Nucleus accumbens (tissue), 56 donors: ENCODE results near the gene MTMR4.
"Not testable (repeated sequence)": the region's sequence is repeated elsewhere in the genome, so short reads cannot be mapped to it uniquely, and the experiment has no call there.

Experiments
- DNase-seq, 56 donors: peaks; one replicate each; lab custom pipeline; 2025; lab: John Stamatoyannopoulos, UW

The MTMR4 gene

DNA sequence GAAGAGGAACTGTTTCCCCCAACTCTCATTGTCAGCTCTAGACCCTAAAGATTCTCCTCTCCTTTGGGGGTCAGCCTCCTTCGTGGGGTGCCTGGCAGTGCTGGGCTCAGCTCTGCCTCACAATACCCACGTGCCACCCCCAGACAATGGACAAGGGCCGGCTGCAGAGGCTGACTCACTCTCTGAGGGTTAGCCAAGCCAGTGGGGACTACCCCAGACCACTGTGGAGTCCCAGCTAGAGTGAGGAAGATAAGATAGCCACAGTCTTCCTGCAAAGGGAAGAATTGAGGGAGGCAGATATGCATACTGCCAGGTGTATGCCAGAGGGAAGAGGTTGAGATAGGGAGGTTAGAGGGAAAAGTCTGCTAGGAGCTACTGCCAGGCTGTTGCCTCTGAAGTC, 13.5 kb upstream of the MTMR4 start:
- DNase-seq, result peak in 53 of 56 donors; percentile 32 to 93 (median 83)

DNA sequence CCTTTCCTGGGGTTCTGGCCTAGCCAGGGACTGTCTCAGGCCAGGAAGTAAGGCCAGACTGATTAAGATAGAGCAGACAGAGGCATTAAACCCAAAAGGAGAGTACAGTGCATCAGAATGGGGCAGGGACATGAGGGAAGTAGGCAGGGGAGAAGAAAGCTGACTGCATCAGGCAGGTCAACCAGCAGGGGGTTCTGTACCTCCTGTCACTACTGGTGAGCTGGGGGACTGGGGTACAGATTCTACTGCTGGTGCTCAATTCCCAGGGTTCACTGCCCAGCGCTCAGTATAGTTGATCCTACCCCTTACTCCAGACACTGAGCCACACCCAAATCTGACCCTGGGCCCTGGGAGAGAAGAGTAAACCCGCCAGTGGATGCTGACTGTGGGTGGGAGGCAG, 12.9 kb upstream of the MTMR4 start:
- DNase-seq, result peak in 8 of 56 donors; percentile 22 to 66 (median 52)

DNA sequence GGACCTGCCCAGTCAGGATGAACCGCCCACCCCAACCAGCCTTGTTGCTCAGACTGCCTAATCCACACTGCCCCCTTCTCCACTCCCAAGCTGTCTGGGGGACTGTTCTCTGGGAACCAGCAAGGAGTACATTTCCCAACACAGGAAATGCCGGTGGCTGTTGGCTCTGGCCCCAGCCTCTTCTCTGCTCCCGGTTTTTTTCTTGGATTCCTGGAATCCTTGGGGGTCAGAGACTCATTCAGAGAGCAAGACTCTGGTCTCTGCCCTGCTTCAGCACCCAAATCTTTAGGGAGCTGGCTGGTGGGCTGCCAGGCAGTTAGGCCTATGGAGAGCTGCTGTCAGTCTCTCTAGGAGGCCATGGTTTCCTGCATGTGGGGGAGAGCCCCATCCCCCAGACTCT, 10.8 kb upstream of the MTMR4 start:
- DNase-seq, result no peak

DNA sequence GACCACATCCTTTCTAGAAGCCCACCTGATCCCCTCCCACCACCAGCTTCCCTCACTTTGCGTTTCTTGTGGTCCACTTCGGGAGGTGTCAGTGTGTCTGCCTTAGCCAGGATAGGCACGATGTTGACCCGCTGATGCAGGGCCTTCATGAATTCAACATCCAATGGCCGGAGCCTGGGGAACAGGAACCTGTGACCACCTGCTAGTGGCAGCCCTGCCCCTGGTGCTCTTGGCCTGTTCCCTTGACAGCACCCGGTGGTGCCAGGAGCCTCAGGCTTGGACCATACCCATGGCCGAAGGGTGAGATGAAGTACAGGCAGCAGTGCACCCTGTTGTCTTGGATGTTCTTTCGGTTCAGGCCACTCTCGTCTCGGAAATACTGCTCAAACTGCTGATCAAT, 7.2 kb upstream of the MTMR4 start:
- no peak for DNase-seq

DNA sequence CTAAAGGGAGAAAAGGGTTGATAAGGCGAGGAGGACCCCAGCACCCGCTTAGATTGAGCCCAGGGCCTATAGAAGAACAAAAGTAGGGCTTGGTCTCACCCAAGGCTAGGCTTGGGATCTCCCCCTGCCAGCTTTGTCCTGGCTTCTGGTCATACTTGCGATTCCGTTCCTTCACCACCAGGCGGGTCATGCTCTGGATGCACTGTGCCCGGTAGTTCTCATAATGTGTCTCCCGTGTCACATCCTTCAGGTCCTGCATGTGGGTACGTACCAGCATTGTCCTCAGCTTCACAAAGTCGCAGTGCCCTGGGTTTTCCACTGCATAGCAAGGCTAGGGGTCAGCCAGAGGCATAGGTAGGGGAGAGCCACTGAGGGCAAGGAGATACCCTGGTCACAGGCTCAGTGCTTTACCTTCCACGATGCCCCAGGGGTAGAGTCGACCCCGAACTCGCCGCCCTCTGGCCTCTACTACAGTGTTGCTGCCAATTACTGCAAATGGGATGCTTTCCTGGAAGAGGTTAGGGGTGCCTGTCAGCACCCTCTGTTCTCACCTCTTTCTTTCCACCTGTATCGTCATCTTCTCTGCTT, 6.5 kb upstream of the MTMR4 start:
- peak in 4 of 56 donors; percentile 14 to 22 (median 16) for DNase-seq

DNA sequence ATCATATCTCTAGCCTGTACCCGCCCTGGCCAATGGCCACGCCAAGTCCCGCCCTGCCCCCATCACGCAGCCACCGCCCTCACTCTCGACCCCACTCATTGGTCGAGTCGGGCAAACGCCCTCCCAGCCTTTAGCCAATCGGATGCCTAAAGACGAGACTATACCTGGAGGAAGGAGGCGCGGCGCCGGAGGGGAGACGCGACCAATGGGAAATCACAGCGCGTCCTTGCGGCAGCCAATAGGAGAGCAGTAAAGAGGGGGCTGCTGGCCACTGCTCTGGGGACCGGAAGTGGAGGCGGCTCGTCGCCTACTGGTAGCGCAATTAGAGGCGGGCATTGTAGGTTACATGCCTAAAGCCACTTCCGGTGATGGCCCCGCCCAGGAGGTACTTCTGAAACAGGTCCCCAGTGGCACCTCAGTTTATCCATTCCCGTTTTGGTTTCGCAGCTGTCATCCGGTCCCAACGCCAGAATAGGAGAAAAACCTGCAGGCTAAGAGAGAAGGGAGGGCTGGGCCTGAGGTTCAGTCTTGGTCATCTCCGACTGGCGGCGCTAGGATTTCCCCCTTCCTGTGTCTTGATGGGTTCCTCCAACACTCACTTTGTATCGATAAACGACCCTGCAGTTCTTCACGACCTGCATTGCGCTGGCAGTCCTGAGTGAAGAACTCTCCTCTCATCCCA, 3.6 kb upstream of the MTMR4 start:
- DNase-seq, result peak; percentile 97 to 100 (median 100)

DNA sequence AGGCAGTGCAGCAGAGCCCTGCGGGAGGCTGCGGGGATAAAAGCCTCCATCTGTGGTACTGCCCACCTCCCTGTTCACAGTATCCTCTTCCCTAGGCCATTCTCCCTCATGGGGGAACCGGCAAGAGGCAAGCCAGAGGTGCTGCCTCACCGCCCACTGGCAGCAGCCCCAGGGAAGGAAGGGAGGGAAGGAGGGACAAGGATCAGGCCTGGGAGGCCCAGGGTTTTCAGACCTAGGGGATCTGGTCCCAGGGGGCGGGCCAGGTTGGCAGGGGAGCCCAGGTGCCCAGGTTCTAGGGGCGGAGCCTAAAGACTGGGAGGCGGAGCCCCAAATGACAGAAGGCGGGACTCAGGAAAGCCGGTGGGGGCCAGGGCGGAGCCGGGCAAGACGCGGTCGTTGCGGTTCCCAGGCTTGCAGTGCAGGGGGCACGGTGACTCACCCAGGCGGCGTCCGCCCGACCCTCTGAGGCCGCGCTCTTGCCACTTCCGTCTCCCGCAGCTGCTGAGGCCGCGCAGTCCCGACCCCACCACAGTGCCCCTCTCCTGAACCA, 3.0 kb upstream of the MTMR4 start:
- DNase-seq, result no peak

DNA sequence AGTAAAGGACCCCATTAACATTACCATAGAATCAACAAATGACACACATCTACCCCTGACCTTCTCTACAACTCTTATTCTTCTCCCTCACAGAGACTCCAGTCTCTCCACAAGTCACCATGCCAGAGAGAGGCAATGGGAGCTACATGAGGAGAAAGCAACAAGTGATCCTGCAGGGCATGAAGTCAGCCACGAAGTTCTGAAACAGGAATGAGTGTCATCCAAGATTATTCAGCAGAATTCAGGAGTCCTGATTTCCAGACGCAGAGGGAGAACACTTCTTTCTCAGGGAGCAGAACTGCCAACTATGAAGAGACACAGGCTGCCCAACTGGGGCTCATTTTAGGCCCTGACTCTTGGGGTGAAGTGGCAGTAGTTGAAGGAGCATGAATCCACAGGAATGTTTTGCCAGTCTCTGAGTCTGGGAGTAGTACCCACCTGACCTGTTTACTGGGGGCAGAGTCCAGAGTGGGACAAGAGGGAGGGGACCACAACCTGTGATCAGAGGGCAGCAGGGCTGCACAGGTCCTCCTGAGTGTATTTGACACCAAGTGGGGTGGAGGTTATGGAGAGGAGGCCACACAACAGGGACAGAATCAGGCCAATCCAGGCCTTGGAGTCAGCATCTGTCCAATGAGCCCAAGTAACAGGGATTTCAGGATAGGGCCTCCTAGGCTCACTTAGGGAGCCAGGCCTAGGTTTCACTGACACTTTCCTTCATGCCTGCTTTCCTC, 2.4 kb upstream of the MTMR4 start:
- no peak for DNase-seq

DNA sequence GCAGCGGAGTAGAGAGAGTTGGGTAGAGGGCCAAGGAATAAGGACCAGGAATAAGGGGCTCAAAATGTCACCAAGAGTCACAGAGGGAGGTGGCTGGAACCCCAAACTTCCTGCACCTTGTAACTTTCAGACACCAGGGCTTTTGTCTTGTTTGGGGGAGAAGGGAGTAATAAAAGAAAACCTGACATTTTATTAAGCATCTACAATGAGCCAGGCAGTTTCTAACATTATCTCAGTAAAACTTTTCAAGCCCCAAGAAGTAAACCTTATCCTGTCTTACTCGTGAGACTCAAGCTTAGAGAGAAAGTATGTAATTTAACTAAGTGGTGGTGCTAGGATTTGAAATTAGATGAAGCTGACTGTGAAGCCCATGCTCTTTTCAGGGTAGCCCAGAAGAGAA, 848 bp upstream of the MTMR4 start:
- DNase-seq, result no peak

DNA sequence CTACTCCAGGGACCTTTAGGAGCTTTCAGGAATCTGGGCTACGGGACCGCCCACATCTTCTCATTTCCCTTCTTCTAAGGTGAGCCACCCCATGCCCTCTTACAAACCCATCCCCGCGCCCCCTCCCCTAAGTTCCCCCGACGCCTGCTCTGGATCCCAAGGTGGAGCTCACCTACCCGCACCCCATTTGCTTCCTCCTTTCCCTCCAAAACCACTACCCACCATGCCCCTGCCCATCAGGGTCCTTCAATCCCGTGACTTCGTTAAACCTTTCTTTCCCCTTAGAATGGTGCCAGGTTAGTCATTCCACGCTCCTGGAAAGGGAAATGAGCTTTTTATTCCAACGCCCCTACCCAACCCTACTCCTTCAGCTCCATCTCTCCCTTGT, 326 bp upstream of the MTMR4 start:
- no peak for DNase-seq

DNA sequence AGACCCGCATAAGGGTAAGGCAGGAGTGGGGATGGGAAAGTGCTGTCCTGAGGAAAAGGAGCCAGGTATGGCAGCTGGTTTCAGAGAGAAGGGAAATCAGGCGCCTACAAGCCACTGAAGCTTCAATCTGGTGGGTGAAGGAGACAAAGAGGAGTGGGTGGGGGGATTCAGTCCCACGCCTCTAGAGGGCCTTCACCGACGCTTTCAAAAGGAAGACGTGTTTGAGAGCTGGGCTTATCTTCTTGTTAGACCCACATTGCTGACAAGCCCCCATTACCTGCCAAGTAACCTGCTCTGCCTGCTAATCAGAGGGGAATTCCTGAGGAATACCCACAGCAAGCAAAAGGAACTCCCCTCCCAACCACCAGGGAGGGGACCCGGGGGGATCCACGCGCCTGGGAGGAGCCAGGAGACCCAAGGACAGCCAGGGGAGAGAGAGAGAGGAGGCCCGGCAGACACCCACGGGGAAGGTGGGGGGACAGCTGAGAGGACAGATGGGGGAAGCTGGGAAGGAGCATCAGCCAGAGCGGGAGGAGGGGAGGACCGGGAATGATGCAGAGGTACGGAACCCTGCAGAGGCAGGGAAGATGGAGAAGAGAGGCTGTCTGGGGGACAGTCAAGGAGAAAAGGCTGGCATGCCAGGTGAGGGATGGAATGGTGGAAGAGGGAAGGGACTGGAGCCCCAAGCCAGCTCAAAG, 1.0 kb downstream of the MTMR4 start:
- DNase-seq, result peak in 4 of 56 donors; percentile 28 to 46 (median 34)

DNA sequence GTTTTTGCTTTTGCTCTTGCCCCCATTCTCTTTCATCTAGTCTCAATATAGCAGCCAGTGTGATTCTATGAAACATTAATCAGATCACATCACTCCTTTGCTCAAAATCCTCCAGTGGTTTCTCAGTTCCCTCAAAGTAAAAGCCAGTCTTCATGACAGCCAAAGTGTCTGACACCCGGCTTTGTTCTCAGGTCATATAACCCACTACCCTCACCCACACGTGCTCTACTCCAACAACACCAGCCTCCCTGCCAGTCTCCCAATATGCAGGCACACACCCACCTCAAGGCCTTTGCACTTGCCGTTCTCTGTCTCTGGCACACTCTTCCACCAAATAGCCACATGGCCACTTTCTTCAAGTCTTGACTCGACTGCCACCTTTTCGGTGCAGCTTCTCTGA, 4.4 kb downstream of the MTMR4 start:
- no peak for DNase-seq

DNA sequence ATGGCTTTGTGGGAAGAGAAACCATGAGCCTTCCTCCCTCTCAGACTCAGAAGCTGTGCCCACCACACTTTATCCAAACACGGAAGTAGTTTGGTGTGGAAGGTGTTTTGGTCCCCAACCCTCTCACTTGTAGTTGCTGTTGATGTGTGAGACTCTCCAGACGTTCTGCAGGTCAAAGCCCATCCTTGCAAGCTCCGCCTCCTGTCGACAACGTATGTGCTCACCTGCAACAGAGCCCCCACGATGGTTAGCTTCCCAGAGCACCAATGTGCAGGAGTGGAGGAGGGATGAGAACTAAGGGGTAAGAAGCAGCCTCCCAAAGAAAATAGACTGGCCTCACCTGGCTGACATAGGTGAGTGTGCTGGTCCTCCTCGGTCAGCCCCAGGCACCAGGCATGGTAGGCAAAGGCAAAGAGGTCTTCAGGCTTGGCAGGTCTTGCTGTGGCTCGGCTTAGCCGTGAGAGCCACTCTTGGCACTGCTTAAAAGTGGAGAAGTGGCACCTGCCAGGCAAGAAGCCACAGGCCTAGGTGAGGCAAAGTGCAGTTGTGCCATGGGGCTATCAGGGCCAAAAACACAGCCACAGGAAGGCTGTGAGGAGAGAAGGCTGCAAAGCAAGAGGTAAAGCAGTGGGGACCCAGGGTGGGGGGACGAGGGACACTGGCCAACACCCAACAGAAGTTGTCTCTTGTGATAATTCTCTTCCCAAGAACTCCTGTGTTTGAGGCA, 5.9 kb downstream of the MTMR4 start:
- DNase-seq, result no peak

DNA sequence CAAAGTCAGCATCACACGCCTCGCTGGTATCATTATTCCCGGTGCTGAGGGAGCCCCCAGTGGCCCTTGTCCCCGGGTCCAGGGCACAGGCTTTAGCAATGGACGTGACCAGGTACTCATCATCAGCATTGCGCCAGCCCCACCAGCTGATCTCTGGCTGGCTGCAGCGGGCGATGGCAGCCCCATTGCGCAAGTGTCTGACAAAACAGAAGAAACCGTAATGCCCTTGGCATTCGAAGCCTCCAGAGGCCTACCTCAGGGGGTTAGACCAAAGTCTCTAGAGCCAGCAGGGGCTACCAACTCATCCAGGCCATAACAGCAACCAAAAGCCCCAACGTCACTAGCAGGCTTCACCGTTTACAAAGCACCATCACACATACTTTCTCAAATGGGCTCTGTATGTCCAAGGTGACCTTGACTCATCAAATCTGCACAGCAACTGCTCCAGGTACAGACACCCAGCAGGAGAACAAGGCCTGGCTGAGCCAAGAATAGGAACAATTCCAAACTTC, 7.3 kb downstream of the MTMR4 start:
- DNase-seq, result no peak

DNA sequence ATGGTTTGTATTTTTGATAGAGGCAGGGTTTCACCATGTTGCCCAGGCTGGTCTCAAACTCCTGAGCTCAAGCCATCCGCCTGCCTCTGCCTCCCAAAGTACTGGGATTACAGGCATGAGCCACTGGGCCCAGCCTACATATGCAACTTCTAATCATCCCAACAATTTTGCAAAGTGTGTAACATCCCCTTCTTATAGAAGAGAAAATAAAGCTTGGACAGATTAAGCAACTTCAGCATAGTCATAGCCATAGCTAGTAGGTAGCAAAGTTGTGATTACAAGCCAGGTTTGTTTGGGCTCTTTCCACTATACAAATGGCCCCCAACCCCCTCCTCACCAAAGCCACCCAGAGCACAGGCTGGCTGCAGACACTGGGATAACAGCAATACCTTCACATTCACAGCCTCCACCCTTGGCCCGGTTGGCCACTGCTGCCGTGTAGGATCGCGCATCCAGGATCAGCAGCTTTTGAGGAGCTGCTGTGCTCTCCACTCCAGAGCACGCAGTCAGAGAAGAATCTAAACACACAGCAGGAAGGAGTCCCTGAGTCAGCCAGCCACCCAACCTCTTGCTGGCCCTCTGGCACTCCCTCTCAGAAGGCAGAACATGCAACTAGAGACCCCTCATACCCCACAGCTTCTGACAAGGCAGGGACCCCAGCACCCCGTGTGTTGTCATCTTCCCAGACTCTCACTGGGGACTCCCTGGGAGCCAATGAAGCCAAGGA, 7.9 kb downstream of the MTMR4 start:
- DNase-seq, result no peak

DNA sequence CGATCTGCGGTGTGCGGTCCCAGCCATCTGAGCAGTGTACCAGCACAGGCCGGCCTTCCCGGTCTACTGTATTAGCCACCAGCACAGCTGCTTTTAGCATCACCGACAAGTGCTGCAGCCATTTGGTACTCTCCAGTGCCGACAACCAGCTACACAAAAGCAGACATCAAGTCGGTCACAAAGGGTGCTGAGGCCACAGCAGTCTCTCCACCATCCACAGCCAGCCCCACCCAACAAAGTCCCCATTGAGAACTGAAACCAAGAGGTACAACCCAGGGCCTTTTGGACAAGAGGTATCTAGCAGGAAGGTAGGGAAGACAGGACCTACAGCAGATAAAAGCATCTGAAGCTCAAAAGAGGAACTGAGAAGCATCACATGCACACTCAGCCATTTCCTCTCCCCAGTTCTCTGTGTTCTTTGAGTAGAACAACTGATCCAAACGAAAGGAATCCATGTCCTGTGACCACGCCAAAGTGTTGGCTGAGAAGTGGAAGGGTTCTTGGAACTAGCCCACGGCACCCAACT, 9.5 kb downstream of the MTMR4 start:
- DNase-seq, result no peak

DNA sequence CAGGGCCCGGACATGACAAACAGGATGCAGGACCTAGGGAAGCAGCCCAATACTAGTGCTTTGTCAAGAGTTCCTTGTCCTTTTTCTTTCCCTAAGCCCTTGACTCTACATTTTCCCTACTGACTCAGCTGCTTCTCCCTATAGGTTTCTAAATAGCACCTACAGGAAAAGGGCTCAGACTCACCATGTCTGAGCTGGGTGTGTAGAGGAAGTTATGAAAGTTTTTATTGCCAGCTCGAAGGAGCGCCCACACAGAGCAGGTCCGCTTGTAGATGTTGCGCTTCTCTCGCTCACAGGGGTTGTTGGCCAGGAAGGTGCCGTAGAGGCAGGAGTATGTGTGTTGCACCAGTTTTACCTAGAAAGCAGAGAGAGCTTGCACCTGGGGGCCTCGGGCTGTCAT, 10.6 kb downstream of the MTMR4 start:
- DNase-seq, result no peak

DNA sequence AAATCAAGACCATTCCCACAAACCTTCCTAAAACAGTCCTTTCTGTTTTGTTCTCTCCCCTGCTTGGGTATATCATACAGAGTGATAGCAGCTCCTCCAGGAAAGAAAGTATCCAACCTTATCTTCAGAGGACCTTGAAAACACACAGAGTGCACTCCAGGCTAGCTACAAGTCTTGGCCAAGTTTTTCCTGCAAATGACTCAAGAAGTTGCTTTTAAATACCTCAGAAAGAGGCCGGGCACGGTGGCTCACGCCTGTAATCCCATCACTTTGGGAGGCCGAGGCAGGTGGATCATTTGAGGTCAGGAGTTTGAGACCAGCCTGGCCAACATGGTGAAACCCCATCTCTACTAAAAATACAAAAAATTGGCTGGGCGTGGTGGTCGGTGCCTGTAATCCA, 11.3 kb downstream of the MTMR4 start:
- not testable (repeated sequence) for DNase-seq

DNA sequence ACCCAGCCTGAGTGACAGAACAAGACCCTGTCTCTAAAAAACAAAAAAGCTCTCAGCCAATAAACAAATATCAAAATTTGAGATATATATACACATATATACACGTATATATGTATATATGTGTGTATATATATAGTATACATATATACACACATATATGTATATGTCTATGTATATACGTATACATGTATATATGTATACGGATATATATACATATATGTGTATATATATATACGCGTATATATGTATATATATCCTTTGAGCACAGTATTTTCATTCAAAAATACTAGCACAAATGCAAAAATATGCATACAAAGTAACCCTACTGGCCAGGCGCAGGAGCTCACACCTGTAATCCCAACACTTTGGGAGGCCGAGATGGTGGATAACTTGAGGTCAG, 13.0 kb downstream of the MTMR4 start:
- no peak for DNase-seq
